Measurements from ENCODE around the gene NR3C1.

NR3C1 gene

DNA sequence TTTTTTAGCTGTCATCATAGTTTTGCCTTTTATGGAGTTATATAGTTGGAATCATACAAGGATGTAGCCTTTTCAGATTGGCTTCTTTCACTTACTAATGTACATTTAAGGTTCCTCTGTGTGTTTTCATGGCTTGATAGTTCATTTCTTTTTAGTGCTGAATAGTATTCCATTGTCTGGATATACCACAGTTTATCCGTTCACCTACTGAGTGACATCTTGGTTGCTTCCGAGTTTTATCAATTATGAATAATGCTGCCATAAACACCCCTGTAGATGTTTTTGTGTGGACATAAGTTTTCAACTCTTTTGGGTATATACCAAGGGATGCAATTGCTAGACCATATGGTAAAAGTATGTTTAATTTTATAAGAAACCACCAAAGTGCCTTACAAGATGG, 136.3 kb downstream of the NR3C1 start:
- in situ Hi-C loops (cut with MboI; ENCODE audit: low sequenced_read_pairs), result no loop called here

DNA sequence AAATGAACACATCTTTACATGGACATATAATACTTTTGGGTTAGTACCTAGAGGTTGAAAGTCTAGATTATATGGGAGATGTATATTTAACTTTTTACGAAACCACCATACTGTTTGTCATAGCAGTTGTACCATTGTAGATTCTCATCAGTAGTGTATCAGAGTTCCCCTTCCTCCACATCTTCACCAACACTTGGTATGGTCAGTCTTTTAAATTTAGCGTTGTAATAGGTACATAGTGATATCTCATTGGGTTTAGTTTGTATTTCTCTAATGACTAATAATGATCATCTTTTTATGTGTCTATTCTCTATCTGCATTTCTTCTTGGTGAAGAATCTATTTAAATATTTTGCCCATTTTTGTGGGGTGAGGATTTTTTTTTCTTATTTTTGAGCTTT, 137.5 kb downstream of the NR3C1 start:
- in situ Hi-C loops (cut with MboI; ENCODE audit: low sequenced_read_pairs), result no loop called here

DNA sequence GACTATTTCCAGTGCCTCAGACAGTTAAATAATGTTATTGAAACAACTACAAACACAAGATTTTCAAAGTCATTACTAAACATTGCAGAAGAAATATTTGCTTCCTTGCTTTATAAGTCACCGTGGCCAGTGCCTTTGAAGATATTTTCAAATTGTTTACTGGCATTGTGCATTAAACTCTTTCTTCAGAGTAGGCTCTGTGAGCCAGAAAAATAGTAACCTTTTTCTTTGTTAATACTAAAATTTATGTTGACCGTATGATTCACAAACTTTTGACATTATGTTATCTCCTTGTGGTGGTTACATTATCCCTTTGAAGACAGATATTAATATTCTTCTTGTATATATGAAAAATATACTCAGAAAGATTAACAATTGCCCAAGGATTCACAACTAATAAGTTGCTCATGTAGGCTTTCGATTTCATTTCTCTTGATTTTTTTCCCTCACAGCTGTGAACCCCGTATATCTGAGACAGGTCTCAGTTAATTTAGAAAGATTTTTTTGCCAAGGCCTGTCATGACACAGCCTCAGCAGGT, 140.1 kb downstream of the NR3C1 start:
- in situ Hi-C loops (cut with MboI; ENCODE audit: low sequenced_read_pairs), result no loop called here

DNA sequence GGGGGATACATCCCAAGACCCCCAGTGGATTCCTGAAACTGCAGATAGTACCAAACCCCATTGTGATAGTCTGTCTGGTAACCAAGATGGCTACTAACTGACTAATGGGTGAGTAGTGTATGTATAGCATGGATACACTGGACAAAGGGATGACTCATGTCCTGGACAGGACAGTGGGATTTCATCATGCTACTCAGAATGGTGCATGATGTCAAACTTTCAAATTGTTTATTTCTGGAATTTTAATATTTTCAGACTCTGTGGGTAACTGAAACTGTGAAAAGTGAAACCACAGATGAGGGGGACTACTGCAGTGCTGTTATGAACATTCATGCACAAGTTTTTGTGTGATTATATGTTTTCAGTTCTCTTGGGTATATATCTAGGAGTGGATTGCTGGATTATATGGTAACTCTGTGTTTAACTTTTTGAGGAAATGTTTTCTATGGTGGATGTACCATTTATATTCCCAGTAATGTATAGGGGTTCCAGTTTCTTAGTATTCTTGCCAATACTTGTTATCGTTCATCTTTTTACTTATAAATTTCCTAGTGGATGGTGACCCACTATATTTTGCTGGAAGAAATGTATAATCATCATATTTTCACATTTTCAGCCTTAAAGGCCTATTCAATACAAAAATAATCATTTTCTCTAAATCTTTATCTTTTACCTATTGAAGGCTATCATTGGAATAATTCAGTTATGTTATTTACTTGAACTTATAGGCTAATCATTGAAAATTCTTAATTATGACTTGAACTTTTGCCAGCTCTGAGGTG, 140.9 kb downstream of the NR3C1 start:
- in situ Hi-C loops (cut with MboI; ENCODE audit: low sequenced_read_pairs), result no loop called here

DNA sequence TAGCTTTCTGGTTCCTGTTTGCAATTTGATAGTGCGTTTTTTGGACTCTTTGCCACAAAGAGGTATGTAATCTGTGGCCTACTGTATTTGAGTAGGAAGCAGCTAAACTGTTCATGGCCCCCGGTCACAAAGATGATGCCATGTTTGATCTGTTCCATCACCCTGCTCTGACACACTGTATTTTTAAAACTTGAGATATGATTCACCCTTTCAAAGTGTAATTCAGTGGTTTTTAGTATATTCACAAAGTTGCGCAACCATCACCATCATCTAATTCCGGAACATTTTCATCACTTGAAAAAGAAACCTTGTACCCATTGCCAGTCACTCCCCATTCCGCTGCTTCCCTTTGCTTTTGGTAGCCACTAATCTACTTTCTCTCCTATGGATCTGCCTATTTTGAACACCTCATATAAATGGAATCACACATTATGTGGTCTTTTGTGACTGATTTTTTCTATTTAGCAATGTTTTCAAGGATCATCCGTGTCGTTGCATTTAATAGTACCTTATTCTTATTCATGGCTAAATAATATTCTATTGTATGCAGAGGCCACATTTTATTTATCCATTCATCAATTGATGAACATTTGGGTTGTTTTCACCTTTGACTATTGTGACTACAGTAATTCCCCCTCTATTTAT, 141.6 kb downstream of the NR3C1 start:
- in situ Hi-C loops (cut with MboI; ENCODE audit: low sequenced_read_pairs), result no loop called here

DNA sequence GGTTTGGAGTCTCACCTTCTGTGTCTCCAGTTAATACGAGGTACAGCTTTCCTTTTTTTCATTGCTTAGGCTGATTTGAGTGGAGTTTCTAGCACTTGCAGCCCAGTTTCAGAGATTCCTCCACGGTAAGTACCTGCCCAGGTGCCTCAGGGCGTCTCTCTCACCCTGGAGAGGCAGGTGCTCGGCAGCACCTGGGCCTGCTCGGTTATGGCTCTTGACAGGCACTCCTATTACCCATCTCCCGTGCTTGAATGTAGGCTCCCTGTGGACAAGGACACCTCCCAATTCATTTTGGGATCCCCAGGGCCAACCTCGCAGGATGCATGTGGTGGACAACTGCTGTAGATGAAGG, 144.3 kb downstream of the NR3C1 start:
- in situ Hi-C loops (cut with MboI; ENCODE audit: low sequenced_read_pairs), result no loop called here

DNA sequence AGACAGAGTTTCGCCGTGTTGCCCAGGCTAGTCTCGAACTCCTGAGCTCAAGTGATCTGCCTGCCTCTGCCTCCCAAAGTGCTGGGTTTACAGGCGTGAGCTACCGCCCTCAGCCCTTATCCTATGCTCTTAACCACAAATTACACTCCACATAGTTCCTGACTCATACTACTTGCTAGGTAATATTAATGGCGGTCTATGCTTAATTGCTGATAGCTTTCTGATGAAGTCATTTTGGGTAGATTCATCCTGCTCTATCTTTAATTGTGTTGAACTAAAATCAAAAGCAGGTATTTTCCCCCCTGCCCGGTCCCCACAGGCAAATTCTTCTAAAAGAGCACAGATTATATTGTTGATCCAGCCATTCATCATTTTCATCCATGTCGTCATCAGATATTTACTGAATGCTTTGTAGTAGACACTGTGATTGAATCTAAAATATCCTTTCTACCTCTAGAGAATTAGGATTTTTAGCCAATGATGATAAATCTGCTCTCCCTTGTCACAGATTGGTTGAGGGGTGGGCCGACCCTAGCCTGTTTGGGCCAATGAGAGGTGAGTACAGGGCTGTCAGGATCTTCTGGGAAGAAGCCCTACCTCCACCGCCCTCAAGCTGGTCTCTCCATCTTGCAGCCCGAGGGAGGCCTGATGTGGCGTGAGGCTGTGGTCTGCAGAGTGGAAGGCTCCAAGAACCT, 144.8 kb downstream of the NR3C1 start:
- in situ Hi-C loops (cut with MboI; ENCODE audit: low sequenced_read_pairs), result no loop called here

DNA sequence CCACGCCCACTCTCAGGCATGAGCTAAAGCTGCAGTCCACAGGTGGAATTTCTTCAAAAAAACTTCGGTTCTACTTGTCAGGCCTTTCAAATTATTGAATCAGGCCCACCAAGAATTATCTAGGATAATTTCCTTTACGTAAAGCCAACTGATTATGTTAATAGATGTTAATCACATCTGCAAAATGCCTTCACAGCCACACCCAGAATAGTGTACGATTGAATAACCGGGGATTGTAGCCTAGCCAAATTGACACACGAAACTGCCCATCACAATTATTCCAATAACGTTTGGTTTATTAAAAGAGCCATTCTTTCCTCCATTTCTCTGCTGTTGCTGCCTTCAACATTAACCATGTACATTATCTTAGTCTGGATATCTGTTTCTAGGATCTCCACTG, 148.7 kb downstream of the NR3C1 start:
- in situ Hi-C loops (cut with MboI; ENCODE audit: low sequenced_read_pairs), result no loop called here

DNA sequence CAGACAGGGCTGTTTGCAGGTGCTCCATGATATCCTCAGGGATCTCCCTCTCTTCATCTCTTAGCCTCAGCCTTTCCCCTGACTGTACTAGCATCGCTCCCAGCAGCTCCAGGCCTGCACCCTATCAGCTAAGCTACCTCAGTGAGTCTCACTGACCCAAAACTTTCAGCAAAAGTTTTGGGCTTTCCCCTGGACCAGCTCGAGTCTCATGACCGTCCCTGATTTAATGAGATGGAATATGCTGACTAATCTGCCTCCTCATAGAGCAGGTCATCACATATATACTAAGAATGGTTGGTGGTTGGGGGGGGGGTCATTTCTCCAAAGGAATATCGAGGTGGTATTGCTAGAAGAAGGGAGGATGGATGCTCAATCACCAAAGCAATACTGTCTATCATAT, 151.5 kb downstream of the NR3C1 start:
- in situ Hi-C loops (cut with MboI; ENCODE audit: low sequenced_read_pairs), result no loop called here

DNA sequence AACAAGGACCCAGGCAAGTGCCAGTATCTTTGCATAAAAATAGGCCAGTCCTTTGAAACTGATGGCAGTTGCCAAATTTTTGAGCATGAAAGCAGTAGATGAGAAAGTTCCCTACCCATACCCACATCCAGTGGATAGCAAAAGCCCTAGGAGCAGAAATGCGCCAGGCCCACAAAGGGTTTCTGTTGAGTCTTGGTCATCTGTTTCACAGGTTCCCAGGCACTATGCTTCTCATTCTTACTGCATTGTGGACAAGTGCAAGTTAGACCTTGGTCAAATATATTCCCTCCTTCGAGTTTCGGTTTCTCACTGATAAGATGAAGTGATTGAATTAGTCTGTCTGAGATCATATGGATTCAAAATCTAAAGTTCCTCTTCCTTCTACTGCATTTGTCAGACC, 152.3 kb downstream of the NR3C1 start:
- in situ Hi-C loops (cut with MboI; ENCODE audit: low sequenced_read_pairs), result no loop called here

DNA sequence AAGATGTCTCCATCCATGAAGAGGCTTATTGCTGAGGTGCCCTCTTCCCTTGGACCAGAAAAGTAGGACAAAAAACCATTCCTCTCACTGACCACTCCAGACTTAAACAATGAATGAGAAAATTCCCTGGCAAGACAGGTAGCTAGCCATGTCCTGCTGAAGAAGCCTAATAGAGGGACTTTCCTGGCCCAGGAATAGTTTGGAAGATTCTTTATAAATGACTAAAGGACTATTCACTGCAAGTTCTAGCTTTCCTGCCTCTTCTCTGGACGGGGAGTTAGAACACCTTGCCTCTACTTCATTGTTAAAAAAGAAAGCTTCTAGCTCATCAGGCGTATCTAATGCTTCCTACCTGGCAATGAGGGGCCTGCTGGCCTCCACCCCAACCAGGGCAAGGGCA, 153.6 kb downstream of the NR3C1 start:
- in situ Hi-C loops (cut with MboI; ENCODE audit: low sequenced_read_pairs), result no loop called here

DNA sequence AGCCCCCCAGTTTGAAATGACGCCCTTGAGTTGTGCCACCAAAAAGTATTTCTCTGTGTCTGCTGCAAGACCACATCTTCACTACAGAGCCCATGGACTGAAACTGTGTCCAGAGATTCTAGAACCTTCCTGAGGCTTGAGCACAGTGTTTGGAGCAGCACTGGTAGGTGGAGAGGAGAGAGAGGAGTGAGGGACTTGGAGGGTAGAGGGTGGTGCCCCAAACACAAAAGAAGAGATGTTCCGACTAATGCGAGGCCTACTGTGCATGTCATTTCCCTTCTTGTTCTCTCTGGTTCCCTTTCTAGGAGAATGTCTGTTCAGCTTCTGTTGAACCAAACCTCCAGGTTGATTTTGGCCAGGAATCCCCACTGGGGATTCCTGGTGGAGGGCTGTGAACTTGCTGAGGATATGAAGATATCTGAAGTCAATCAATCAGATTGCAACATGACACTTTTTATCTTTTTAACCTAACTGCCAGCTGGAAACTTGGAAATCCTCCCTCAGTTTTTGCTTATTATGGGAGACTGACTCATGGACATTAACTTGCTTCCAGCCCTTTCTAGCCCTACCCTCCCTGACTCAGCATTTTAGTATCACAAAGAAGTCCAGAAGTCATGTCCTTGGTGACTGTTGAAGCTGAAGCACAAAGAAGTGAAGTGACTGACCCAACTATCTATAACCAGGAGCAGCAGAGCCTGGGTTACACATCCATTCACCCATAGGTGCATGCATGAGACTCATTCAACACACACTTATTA, 154.5 kb downstream of the NR3C1 start:
- in situ Hi-C loops (cut with MboI; ENCODE audit: low sequenced_read_pairs), result no loop called here

DNA sequence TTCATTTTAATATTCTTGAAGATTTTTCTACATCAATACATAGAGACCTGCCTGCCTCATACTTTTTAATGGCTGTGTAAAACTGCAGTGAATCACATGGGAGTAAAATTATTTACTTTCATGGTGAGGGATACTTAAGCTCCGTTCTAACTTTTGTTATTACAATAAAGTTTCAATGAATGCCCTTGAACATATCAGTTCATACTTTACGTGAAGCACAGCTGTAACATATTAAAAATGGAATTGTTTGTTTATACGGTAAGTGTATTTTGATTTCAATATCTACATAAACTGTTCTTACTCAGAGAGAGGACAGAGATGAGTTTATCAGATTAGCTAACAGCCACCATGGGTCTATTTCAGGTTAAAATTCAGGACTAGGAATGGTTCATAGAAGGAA, 155.1 kb downstream of the NR3C1 start:
- in situ Hi-C loops (cut with MboI; ENCODE audit: low sequenced_read_pairs), result no loop called here

DNA sequence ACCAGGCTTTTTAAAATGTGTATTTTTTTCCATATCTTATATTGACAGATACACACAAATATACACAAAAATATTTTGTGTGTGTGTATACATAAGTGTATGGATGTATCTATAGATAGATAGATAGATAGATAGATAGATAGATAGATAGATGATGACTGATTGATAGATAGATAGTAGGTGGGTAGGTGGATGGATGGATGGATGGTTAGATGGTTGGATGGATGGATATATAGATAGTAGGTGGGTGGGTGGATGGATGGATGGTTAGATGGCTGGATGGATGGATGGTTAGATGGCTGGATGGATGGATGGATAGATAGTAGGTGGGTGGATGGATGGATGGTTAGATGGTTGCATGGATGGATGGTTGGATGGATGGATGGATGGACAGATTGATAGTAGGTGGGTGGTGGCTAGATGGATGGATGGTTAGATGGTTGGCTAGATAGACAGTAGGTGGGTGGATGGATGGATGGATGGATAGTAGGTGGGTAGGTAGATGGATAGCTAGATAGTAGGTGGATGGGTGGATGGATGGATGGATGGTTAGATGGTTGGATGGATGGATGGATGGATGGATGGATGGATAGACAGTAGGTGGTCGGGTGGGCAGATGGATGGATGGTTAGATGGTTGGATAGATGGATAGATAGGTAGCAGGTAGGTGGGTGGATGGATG, 156.2 kb downstream of the NR3C1 start:
- in situ Hi-C loops (cut with MboI; ENCODE audit: low sequenced_read_pairs), result no loop called here

DNA sequence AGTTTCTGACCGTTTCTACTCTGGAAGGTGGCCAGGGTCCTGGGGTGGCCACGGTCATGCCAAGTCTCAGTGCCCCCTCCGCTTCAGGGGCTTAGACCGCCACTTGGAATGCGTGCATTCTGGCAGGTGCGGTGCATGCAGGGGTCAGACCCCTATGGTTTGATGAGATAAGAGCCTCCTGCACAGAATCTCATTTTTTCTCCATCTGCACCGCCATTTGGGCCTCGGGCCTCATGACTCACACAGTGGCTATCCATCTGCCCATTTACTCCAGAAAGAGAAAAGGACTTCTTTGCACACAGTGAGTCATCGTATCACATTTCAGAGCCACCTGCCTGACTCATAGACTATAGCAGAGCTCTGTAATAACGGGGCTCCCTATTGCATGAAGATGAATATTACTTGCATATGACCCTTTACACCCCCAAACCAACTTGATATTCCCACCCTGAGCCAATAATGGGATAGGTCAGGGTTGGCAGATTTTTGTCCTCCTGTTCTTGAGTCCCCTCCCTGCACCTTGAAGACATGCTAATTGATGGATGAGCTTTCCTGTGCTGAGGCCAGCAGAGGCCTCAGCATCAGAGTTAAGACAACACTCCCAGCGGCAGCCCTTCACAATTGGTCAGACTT, 157.4 kb downstream of the NR3C1 start:
- in situ Hi-C loops (cut with MboI; ENCODE audit: low sequenced_read_pairs), result no loop called here

DNA sequence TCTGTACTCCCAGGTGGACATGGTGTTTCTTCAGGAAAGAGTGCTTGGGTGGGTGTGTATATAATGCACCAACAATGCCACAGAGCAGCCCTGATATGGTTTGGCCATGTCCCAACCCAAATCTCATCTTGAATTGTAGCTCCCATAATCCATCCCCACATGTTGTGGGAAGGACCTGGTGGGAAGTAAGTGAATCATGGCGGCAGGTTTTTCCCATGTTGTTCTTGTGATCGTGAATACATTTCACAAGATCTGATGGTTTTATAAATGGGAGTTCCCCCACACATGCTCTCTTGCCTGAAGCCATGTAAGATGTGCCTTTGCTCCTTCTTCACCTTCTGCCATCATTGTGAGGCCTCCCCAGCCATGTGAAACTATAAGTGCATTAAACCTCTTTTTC, 158.5 kb downstream of the NR3C1 start:
- in situ Hi-C loops (cut with MboI; ENCODE audit: low sequenced_read_pairs), result no loop called here

DNA sequence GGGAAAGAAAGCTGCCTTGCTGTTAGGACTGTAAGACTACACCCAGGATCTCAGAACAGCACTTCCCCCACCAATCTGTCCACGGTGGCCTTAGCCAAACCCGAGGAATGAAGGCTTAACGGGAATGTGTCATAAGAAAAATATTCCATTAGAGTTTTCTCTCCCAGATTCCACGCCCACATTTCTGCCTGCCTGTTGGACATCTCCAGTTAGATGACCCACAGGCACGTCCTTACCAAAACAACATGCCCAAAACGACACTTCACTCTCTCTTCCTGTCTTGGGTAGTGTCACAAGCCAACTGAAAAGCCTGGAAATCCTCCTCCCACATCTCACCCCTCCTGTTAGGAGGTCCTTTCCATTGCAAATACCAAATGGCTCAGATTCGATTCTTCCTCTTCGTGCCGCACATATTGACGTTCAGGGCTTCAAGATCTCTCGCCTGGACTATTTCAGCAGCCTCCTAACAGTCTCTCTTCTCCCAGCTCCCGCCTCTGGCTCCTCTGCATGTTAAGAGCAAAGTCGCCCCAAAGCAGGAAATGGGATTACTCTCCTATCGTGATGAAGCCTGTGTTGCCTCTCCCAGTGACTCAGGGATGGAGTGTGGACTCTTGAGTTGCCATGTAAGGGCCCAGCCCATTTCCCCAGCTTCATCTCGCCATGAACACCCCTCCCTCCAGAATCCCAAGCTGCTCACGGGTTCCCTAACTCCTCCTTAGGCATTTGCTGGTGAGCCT, 159.3 kb downstream of the NR3C1 start:
- in situ Hi-C loops (cut with MboI; ENCODE audit: low sequenced_read_pairs), result no loop called here

DNA sequence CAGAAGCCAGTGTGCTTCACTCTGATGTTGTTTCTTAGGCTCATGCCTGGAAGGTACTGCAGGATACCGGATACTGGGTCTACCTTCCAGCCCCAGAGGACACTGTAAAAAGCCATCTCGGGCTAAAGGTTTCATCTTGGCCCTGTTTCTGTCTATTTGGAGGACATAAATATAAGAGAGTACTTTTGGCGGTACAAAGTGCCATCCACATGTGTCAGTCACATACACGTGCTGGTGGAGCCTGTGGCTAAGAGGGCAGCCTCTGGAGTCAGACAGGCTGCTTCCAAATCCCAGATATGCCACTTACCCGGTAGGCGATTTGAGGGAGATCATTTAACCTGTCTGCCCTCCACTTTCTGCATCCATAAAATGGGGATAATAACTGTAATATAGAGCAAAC, 160.4 kb downstream of the NR3C1 start:
- in situ Hi-C loops (cut with MboI; ENCODE audit: low sequenced_read_pairs), result no loop called here

DNA sequence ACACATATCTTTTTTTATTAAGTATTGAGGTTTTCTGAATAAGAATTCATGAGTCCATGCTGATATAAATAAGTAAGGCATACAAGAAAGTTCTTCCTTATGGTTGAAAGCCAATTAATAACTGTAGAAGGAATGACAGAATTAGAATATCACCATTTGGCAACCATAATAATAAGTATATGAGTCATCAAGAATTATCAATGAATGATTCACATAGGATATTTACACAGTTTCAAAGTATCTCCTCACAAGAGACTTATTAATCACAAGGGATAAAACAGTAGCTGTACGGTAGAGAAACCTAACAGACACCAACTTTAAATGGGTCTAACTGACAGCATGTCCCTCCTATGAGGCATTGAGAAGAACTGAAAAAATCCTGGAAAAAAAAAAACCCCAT, 161.6 kb downstream of the NR3C1 start:
- in situ Hi-C loops (cut with MboI; ENCODE audit: low sequenced_read_pairs), result no loop called here

All from HL-60/S4 treated with retinoic acid at 250 ng/mL for 4 days and 3 days (cell line).